Sigmoid colon (tissue), 3 donors: ENCODE results near the gene TMEM106B.

Experiments
- POLR2A ChIP-seq, 2 donors: fragments of 450-650 bp; IDR thresholded peaks; one replicate each; pipeline ENCODE4 v1.6.1; 2016; ENCODE audit warnings: antibody characterized with exemption in 2 of 2, mild to moderate bottlenecking in 2 of 2, moderate library complexity in 2 of 2
- TF ChIP-seq, protein P1 (sequence below), 4 experiments: fragments of 450-650 bp in 3 of 4; fragments of 200-600 bp in 1 of 4; IDR thresholded peaks; one replicate each; pipeline ENCODE4 v1.5.1; 2016 to 2019; ENCODE audit warnings: antibody characterized with exemption in 4 of 4, mild to moderate bottlenecking in 3 of 4, moderate library complexity in 2 of 4

DNA sequence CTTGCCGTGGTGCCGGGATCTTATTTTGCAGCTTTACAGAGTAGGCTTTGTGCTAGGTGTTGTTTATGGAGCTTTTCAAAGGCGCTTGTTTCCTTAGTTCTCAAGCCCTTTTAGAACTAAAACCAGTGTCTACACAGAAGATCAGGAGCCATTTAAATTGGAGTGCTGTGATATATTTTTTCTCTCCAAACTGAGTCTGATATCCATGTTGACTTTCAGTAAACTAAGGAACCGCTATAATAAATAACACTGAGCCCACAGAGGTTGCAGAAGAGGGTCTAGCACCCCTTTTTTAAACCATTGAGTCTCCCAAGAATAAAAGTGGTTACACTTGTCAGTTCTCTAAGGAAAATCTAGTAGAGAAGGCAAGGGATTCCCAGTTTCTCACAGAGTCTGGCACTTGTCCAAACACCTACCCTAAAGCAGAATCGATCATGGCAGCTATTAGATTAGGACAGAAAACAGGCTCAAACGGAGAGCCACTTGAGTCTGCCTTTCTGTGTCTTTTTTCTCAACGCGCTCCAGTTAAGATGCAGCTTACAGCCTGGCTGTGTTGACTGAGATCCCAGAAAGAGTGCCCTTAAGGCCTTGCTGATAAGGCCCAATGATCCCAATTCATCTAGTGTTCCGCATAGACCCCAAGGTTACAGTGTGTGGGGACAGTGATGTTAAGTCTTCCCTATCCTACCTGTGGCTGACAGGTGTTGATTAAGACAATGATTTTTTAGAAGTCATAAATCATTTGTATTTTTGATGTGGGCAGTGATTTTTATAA lies 804 bp downstream of the TMEM106B start:
- TF ChIP-seq, protein P1, sequence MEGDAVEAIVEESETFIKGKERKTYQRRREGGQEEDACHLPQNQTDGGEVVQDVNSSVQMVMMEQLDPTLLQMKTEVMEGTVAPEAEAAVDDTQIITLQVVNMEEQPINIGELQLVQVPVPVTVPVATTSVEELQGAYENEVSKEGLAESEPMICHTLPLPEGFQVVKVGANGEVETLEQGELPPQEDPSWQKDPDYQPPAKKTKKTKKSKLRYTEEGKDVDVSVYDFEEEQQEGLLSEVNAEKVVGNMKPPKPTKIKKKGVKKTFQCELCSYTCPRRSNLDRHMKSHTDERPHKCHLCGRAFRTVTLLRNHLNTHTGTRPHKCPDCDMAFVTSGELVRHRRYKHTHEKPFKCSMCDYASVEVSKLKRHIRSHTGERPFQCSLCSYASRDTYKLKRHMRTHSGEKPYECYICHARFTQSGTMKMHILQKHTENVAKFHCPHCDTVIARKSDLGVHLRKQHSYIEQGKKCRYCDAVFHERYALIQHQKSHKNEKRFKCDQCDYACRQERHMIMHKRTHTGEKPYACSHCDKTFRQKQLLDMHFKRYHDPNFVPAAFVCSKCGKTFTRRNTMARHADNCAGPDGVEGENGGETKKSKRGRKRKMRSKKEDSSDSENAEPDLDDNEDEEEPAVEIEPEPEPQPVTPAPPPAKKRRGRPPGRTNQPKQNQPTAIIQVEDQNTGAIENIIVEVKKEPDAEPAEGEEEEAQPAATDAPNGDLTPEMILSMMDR (IDR thresholded peaks at IDR 0.05), result no peak
- no peak for TF ChIP-seq POLR2A (IDR thresholded peaks at IDR 0.05)
